ENCODE measurements around the gene CMSS1.

GRCh38 chr3:100010087-100010417 lies 192.4 kb downstream of the CMSS1 start:
- TF ChIP-seq CTCF (IDR thresholded peaks at IDR 0.05), result no peak
- TF ChIP-seq TCF7L2 (IDR thresholded peaks at IDR 0.05; ENCODE audit: low read depth, low read length), result no peak
- TF ChIP-seq, protein P1, sequence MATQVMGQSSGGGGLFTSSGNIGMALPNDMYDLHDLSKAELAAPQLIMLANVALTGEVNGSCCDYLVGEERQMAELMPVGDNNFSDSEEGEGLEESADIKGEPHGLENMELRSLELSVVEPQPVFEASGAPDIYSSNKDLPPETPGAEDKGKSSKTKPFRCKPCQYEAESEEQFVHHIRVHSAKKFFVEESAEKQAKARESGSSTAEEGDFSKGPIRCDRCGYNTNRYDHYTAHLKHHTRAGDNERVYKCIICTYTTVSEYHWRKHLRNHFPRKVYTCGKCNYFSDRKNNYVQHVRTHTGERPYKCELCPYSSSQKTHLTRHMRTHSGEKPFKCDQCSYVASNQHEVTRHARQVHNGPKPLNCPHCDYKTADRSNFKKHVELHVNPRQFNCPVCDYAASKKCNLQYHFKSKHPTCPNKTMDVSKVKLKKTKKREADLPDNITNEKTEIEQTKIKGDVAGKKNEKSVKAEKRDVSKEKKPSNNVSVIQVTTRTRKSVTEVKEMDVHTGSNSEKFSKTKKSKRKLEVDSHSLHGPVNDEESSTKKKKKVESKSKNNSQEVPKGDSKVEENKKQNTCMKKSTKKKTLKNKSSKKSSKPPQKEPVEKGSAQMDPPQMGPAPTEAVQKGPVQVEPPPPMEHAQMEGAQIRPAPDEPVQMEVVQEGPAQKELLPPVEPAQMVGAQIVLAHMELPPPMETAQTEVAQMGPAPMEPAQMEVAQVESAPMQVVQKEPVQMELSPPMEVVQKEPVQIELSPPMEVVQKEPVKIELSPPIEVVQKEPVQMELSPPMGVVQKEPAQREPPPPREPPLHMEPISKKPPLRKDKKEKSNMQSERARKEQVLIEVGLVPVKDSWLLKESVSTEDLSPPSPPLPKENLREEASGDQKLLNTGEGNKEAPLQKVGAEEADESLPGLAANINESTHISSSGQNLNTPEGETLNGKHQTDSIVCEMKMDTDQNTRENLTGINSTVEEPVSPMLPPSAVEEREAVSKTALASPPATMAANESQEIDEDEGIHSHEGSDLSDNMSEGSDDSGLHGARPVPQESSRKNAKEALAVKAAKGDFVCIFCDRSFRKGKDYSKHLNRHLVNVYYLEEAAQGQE (IDR thresholded peaks at IDR 0.05; ENCODE audit: insufficient read depth in 1 of 2, low read depth in 2 of 2, low read length in 1 of 2), result no peak
- no peak for TF ChIP-seq POLR2AphosphoS5 (IDR thresholded peaks at IDR 0.05; ENCODE audit: low read depth, low read length)
- TF ChIP-seq SIN3A (IDR thresholded peaks at IDR 0.05; ENCODE audit: borderline replicate concordance, insufficient read depth, low read depth, low read length), result no peak
